Measurements from ENCODE around the gene CAMK2G.
"Not testable (repeated sequence)": the region's sequence is repeated elsewhere in the genome, so short reads cannot be mapped to it uniquely, and the experiment has no call there.

CAMK2G gene

GRCh38 chr10:73812657-73813056, 61.7 kb downstream of the CAMK2G start:
- DNase-seq (ENCODE audit: low read depth in 2 of 2) = no peak

- DNase-seq (ENCODE audit: low read depth in 2 of 2) = peak; percentile 31 to 34
Measured at GRCh38 chr10:73810735-73811465, 63.5 kb downstream of the CAMK2G start.

- DNase-seq (ENCODE audit: low read depth in 2 of 2) = no peak
Measured at GRCh38 chr10:73810358-73810734, 64.0 kb downstream of the CAMK2G start.

DNA sequence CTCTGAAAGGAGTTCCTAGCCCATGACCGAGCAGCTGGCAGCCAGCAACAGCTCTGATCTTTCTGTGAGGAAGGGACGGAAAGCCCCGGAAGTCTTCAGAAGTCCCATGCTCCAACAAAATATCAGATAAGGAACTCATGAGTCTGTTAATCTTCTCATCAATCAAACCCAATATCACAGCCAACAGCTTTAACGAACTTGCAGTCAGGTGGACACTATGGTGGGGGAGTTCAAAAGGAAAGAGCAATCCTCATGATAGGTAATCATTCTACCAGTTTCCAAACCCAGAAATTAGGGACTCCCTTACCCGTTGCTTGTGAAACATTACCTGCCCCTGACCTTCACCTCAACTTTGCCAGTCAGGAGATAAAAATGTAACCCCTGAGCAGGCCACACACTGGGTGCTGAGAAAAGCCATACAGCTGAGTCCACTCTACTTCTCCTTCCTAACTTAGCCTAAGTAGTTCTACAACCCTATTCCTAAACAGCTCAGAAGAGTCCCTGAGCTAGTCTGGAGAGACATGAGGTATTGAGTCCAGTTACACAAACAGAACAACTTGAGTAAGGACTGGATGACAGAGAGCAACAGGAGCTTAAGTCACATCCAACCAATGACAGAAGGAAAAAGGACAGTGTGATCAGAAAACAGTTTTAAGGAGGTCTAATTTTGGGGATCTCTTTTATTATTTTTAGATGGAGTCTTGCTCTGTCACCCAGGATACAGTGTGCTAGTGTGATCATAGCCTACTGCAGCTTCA, 65.1 kb downstream of the CAMK2G start:
- DNase-seq (ENCODE audit: low read depth in 2 of 2) = no peak

DNA sequence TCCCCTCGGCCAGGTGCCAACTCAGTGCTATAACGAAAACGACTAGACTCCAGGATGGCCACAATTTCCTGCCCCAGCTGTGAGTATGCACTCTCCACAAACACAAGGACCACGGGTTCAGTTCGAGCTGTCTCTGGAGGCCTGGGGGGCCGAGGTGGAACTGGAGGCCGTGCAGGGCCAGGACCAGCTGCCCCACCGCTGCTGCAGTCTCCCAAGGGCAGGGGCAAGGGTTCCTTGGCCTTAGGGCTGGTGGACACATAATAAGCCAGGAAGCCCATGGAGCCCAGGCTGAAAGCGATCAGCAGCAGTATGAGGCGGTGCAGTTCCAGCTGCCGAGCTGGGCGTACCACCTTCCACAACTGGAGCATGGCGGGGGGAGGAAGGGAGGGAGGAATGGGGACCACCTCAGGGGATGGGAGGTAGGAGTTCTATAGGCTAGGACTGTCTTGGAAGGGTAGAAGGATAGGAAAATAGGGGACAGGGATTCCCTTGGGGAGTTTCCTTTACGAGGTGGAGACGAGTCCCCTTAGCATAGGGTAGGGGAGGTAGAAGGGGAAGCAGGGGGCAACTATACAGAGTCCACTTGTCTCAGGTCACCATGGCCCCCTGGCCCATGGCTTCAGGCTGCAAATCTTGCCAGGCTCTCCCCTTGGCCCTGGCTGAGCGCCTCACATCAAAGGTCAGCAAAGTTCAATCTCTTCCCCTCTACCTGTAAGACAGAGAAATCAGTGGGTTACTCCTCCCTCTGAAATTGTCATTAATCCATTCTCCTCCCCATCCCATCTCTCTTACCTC, 66.1 kb downstream of the CAMK2G start:
- DNase-seq (ENCODE audit: low read depth in 2 of 2) = no peak

- no peak for DNase-seq (ENCODE audit: low read depth in 2 of 2)
Measured at GRCh38 chr10:73807471-73807870, 66.9 kb downstream of the CAMK2G start.

- no peak for DNase-seq (ENCODE audit: low read depth in 2 of 2)
Measured at GRCh38 chr10:73806176-73806950, 68.0 kb downstream of the CAMK2G start.

- DNase-seq (ENCODE audit: low read depth in 2 of 2) = no peak
Measured at GRCh38 chr10:73803680-73804286, 70.6 kb downstream of the CAMK2G start.

DNA sequence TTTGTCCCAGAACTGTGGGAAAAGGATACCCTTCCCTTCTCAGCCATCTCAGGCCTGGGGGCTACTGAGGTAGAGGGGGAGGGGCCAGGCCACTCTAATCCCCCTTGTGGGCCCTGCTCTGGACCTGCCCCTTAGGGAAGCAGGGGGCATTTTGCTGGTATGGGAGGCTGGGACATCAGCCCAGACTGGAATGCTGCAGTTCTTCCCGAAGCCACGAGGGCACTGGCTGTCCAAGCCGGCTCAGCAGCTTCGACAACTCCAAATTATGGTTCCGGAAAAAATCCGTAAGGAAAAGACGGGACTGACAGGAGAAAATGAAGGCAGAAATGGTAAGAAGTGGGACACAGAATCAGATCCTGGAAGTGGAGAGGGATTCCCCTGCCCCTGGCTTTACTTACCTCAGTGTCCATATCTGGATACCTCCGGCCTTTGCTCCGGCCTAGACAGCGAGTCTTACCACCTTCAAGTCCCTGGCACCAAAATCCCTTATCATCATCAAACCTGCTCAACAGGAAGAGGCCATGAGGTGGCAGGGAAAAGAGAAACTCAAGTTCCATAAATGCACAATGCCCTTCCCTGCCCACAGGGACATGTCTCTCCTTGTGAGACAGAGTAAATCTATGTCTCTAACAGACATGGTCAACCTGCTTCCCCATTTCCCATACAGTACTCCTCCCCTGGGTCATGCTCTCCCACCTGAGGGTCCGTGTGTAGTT, 71.9 kb downstream of the CAMK2G start:
- DNase-seq (ENCODE audit: low read depth in 2 of 2) = no peak

GRCh38 chr10:73801253-73801590, 73.1 kb downstream of the CAMK2G start:
- DNase-seq (ENCODE audit: low read depth in 2 of 2) = no peak

DNA sequence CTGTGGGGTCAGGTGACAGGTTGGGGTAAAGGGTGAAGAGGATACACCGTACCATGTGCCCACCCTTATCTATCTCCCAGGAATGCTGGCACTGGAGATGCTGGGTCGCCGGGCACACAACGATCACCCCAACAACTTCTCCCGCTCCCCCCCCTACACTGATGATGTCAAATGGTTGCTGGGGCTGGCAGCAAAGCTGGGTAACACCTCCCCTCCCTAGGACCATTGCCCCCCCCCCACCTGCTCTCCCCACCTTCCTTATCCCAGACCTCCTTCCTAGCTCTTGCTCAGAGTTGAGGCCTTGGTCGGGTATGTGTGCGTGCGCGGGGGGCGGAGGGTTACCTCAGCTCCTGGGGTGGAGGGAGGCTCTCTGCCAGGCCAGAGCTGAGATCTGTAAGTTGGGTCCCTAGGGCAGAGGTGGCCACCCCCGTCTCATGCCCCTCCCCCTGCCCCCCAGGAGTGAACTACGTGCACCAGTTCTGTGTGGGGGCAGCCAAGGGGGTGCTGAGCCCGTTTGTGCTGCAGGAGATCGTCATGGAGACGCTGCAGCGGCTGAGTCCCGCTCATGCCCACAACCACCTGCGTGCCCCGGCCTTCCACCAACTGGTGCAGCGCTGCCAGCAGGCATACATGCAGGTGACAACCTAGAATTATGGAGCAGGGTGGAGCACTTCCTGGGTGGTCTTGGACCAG, 73.6 kb downstream of the CAMK2G start:
- DNase-seq (ENCODE audit: low read depth in 2 of 2) = no peak

DNA sequence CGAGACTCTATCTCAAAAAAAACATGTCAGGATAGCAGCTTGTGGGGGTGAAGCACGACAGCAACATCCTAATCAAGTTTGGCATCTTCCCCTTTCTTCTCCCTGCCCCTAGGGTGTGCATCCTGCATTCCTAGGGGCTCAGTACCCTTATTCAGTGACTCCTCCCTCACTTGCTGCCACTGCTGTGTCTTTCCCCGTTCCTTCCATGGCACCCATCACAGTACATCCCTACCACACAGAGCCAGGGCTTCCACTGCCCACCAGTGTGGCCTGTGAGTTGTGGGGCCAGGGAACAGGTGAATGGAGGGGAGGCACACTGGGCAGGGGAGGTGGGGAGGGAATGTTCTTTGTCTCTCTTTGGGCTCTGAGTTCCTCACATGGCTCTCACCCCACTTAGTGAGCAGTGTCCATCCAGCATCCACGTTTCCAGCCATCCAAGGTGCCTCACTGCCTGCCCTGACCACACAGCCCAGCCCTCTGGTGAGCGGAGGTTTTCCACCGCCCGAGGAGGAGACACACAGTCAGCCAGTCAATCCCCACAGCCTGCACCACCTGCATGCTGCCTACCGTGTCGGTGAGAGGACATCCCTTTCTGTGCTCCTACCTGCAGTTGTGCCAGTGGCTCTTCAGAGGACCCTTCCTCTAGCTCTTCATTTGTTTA, 74.3 kb downstream of the CAMK2G start:
- no peak for DNase-seq (ENCODE audit: low read depth in 2 of 2)

GRCh38 chr10:73798927-73799560, 75.3 kb downstream of the CAMK2G start:
- DNase-seq (ENCODE audit: low read depth in 2 of 2) = no peak

DNA sequence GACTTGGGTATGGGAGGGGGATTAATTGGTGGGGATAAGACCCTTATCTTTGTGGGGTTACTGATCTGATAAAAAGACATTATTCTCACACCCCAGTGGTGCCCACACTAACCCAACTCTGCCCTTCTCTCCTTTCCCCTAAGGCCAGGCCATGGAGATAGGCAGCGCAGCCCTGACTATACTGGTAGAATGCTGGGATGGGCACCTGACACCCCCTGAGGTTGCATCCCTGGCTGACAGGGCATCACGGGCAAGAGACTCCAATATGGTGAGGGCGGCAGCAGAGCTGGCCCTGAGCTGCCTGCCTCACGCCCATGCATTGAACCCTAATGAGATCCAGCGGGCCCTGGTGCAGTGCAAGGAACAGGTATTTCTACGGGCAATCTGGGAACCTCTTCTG, 76.3 kb downstream of the CAMK2G start:
- DNase-seq (ENCODE audit: low read depth in 2 of 2) = no peak

DNA sequence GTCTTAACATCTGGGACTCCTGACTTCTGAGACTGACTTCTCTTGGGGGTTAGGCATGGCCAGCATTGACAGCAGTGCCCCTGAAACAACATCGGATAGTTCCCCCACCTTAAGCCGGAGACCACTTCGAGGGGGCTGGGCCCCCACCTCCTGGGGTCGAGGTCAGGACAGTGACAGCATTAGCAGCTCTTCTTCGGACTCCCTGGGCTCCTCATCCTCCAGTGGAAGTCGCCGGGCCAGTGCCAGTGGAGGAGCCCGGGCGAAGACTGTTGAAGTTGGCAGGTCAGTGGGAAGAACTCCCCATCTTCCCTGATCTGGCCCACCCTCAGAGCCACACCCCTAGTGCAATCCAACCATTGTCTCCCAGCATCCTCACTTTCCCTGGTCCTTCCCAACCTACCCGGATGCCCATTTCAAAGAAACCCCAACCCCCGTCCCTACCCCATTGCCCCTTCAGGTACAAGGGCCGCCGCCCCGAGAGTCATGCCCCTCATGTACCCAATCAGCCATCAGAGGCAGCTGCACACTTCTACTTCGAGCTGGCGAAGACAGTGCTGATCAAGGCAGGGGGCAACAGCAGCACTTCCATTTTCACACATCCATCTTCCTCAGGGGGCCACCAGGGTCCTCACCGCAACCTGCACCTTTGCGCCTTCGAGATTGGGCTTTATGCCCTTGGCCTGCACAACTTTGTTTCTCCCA, 76.9 kb downstream of the CAMK2G start:
- no peak for DNase-seq (ENCODE audit: low read depth in 2 of 2)

DNA sequence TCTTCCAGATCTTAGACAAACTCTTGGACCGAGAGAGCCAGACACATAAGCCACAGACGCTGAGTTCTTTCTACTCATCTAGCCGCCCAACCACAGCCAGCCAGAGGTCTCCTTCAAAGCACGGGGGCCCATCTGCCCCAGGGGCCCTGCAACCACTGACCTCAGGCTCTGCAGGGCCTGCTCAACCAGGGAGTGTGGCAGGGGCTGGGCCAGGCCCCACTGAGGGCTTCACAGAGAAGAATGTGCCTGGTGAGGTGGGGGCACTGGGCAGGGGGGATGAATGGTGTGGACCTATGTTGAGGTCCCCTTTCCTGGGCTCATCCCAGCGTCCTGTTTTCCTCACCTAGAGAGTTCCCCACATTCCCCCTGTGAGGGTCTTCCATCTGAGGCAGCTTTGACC, 77.6 kb downstream of the CAMK2G start:
- no peak for DNase-seq (ENCODE audit: low read depth in 2 of 2)

DNA sequence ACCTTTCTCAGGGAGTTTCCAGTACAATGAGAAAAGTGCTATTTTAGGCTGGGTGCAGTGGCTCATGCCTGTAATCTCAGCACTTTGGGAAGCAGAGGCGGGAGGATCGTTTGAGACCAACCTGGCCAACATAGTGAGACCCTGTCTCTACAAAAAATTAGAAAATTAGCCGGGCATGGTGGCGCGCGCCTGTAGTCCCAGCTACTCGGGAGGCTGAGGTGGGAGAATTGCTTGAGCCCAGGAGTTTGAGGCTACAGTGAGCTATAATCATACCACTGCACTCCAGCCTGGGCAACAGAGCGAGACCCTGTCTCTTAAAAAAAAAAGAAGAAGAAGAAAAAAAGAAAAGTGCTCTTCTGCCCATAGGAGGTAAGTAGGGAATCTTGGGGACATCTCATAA, 78.3 kb downstream of the CAMK2G start:
- not testable (repeated sequence) for DNase-seq (ENCODE audit: low read depth in 2 of 2)

GRCh38 chr10:73795491-73795890, 78.9 kb downstream of the CAMK2G start:
- DNase-seq (ENCODE audit: low read depth in 2 of 2) = not testable (repeated sequence)

DNA sequence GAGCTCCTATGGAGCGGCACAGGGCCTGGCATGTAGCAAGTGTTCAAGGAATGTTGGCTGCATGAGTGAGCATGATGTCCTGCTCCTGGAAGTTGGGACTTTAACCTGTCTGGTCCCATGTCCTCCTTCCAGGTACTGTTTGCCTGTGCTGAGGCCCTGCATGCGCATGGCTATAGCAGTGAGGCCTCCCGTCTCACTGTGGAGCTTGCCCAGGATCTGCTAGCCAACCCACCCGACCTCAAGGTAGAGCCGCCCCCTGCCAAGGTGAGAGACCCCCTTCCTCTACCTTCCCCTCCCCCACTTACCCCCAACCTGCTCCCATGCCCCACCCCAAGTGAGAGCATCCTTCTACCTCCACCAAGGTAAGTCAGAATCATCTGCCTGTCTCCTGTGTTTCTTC, 80.9 kb downstream of the CAMK2G start:
- DNase-seq (ENCODE audit: low read depth in 2 of 2) = no peak
